HEK293 (cell line): ENCODE measurements around the gene SERPINB4.

Source experiments
- ATF2 ChIP-seq: fragments of 450-650 bp; formaldehyde crosslinking; IDR thresholded peaks from 2 replicates; pipeline ENCODE4 v1.5.1; 2016; ENCODE audit warnings: missing biosample characterization, missing genetic modification characterization, low read depth
- CTCF ChIP-seq: fragments of 450-650 bp; formaldehyde crosslinking; IDR thresholded peaks from 2 replicates; pipeline ENCODE4 v1.5.1; 2016; ENCODE audit warnings: missing biosample characterization, missing genetic modification characterization
- PBX3 ChIP-seq: sonication (generic); formaldehyde crosslinking; IDR thresholded peaks from 2 replicates; pipeline ENCODE4 v1.8.1; 2022; ENCODE audit warnings: mild to moderate bottlenecking, moderate library complexity, missing genetic modification reagents
- TCF7L2 ChIP-seq: IDR thresholded peaks from 2 replicates; pipeline ENCODE4 v1.6.1; 2011; ENCODE audit warnings: low read depth, mild to moderate bottlenecking, inconsistent platforms, low read length, moderate library complexity, borderline replicate concordance
- ZNF114 ChIP-seq: fragments of 450-650 bp; formaldehyde crosslinking; IDR thresholded peaks from 2 replicates; pipeline ENCODE4 v1.5.0; 2017; ENCODE audit warnings: missing biosample characterization, missing genetic modification characterization
- ZNF221 ChIP-seq: fragments of 450-650 bp; formaldehyde crosslinking; IDR thresholded peaks from 2 replicates; pipeline ENCODE4 v1.5.1; 2017; ENCODE audit warnings: missing biosample characterization, missing genetic modification characterization, borderline replicate concordance
- ZNF423 ChIP-seq: fragments of 450-650 bp; formaldehyde crosslinking; IDR thresholded peaks from 2 replicates; pipeline ENCODE4 v1.5.1; 2016; ENCODE audit warnings: missing biosample characterization, missing genetic modification characterization
- ZNF473 ChIP-seq: fragments of 450-650 bp; formaldehyde crosslinking; IDR thresholded peaks from 2 replicates; pipeline ENCODE4 v1.5.1; 2017; ENCODE audit warnings: missing biosample characterization, missing genetic modification characterization
- ZNF510 ChIP-seq: fragments of 450-650 bp; formaldehyde crosslinking; IDR thresholded peaks from 2 replicates; pipeline ENCODE4 v1.5.1; 2018; ENCODE audit warnings: mild to moderate bottlenecking, missing genetic modification characterization, missing biosample characterization; ENCODE audit not compliant: insufficient replicate concordance

- TF ChIP-seq ZNF510 (tag by site-specific recombination) (no peak), PBX3 (no peak), CTCF (tag by site-specific recombination) (no peak), ZNF423 (tag by site-specific recombination) (no peak), ZNF473 (tag by site-specific recombination) (no peak), TCF7L2 (no peak), ZNF114 (tag by site-specific recombination) (no peak), ATF2 (no peak), ZNF221 (tag by site-specific recombination) (no peak)
These were observed 2.9 kb upstream of the SERPINB4 start for GRCh38 chr18:63646936-63647335.
